Gastrocnemius medialis (tissue), 4 donors: ENCODE data around the gene POLR3GL.

ENCODE experiments used
- POLR2A ChIP-seq, 2 donors: fragments of 450-650 bp; IDR thresholded peaks; one replicate each; pipeline ENCODE4 v1.6.1; 2017; ENCODE audit warnings: antibody characterized with exemption in 2 of 2, mild to moderate bottlenecking in 2 of 2, moderate library complexity in 2 of 2
- TF ChIP-seq, protein P1 (sequence below), 5 experiments: fragments of 450-650 bp in 3 of 5; fragments of 200-600 bp in 2 of 5; sonication (generic) in 2 of 5; IDR thresholded peaks in 4 of 5; conservative IDR thresholded peaks in 1 of 5; 1 replicate in 4 of 5; 2 replicates in 1 of 5; pipeline ENCODE4 v1.5.1; 2016 to 2019; ENCODE audit warnings: antibody characterized with exemption in 5 of 5, mild to moderate bottlenecking in 3 of 5, moderate library complexity in 3 of 5

DNA sequence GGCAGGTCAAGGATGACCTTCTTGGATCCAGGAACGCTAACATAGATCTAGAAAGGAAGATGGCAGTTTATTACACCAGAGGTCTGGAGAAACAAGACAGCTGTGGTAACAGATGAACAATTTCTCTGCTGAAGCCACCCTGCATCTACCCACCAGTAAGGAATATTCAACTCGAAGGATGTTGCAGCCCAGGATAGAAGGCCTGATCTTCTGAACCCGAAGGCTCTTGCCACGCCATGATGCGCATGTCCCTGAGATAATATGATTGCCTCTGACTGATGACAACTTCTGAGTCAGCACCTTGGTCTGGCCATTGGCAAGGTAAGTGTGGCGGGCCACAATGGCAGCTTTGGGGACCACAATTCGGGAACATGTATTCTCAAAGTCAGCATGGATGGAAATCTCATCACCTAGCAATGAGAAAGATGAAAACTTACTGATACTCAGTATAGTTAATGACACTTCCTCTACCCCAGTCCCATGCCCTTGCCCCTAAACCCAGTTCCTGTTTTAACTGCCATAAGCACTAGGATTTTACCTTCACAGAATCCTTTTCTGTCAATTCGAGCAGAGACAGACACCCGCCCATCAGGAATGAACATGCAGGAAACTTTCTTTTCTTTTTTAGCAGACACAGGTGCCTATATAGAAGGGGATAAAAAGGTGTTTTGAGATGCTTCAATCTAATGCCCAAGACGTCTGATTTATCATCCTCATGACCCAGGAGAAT is 30.1 kb downstream of the POLR3GL start:
- TF ChIP-seq, protein P1, sequence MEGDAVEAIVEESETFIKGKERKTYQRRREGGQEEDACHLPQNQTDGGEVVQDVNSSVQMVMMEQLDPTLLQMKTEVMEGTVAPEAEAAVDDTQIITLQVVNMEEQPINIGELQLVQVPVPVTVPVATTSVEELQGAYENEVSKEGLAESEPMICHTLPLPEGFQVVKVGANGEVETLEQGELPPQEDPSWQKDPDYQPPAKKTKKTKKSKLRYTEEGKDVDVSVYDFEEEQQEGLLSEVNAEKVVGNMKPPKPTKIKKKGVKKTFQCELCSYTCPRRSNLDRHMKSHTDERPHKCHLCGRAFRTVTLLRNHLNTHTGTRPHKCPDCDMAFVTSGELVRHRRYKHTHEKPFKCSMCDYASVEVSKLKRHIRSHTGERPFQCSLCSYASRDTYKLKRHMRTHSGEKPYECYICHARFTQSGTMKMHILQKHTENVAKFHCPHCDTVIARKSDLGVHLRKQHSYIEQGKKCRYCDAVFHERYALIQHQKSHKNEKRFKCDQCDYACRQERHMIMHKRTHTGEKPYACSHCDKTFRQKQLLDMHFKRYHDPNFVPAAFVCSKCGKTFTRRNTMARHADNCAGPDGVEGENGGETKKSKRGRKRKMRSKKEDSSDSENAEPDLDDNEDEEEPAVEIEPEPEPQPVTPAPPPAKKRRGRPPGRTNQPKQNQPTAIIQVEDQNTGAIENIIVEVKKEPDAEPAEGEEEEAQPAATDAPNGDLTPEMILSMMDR (IDR thresholded peaks at IDR 0.05 in 4 of 5, conservative IDR thresholded peaks at IDR 0.05 in 1 of 5): no peak
- peak in 1 of 2 donors; percentile 29 for TF ChIP-seq POLR2A (IDR thresholded peaks at IDR 0.05)
